IMR-90 (cell line): ENCODE measurements around the gene ATOH8. TPM values are rescaled to one million over a fixed set of nuclear protein-coding genes. Genes with fewer than 3 reads are reported as not detected.

Experiments
- ATAC-seq: fragments of 200-7000 bp; cut with Tn5 transposase; 2 replicates; pipeline ENCODE4 v1.9.1; 2020; ENCODE audit warnings: low read depth, mild to moderate bottlenecking, moderate library complexity
- BruUV-seq: library from RNA; stranded (reverse); fragments of 400-500 nt; replicated peaks from 2 replicates; lab custom pipeline; 2021; lab: Mats Ljungman, UMichigan
- CTCF ChIA-PET: fragments of 300-600 bp; formaldehyde crosslinking; extraction: SDS; loops from one replicate; lab custom pipeline; 2021; ENCODE audit warnings: antibody characterized with exemption; lab: Yijun Ruan, JAX
- POLR2A ChIA-PET: fragments of 300-600 bp; sonication (Branson Sonifier 250); formaldehyde crosslinking; loops from one replicate; lab custom pipeline; 2022; ENCODE audit warnings: antibody characterized with exemption; ENCODE audit not compliant: unreplicated experiment; lab: Charles Lee
- DNase-seq: peaks from one replicate; pipeline ENCODE4 v3.0.0; 2013
- H2AFZ ChIP-seq: replicated peaks from 2 replicates; pipeline ENCODE3; 2013; ENCODE audit warnings: low read length, mild to moderate bottlenecking; ENCODE audit not compliant: poor library complexity
- H2AK5ac ChIP-seq: 2 replicates; pipeline ENCODE4 v1.6.1; 2013; ENCODE audit warnings: low read depth, low read length, inconsistent platforms
- H2AK9ac ChIP-seq: replicated peaks from 2 replicates; pipeline ENCODE3; 2013; ENCODE audit warnings: mild to moderate bottlenecking, low read depth, low read length, moderate library complexity; ENCODE audit not compliant: poor library complexity
- H2BK120ac ChIP-seq: 2 replicates; pipeline ENCODE4 v1.6.1; 2013; ENCODE audit warnings: low read depth, low read length, inconsistent platforms
- H2BK15ac ChIP-seq: 3 replicates; pipeline ENCODE4 v1.6.1; 2013; ENCODE audit warnings: low read depth, low read length, inconsistent platforms
- H2BK20ac ChIP-seq: 2 replicates; pipeline ENCODE4 v1.6.1; 2013; ENCODE audit warnings: low read depth, mild to moderate bottlenecking, inconsistent platforms, low read length, moderate library complexity
- H2BK5ac ChIP-seq: 2 replicates; pipeline ENCODE4 v1.6.1; 2013; ENCODE audit warnings: mild to moderate bottlenecking, low read depth, low read length, inconsistent platforms; ENCODE audit not compliant: poor library complexity, severe bottlenecking
- H3K14ac ChIP-seq: replicated peaks from 2 replicates; pipeline ENCODE4 v1.6.1; 2013; ENCODE audit warnings: low read depth, low read length, inconsistent platforms
- H3K18ac ChIP-seq: 2 replicates; pipeline ENCODE4 v1.6.1; 2013; ENCODE audit warnings: low read depth, low read length, control low read depth
- H3K23ac ChIP-seq: 2 replicates; pipeline ENCODE4 v1.6.1; 2013; ENCODE audit warnings: low read depth, low read length, inconsistent platforms
- H3K27ac ChIP-seq: 2 replicates; pipeline ENCODE4 v1.5.1; 2013; ENCODE audit warnings: mild to moderate bottlenecking, control low read depth, low read length; ENCODE audit not compliant: insufficient read depth
- H3K27me3 ChIP-seq: 2 replicates; pipeline ENCODE4 v1.6.1; 2013; ENCODE audit warnings: low read length; ENCODE audit not compliant: control insufficient read depth, insufficient read depth
- H3K36me3 ChIP-seq: 2 replicates; pipeline ENCODE4 v1.6.1; 2013; ENCODE audit warnings: low read length, mixed read lengths; ENCODE audit not compliant: control insufficient read depth, insufficient read depth
- H3K4ac ChIP-seq: 2 replicates; pipeline ENCODE4 v1.6.1; 2013; ENCODE audit warnings: low read depth, low read length, inconsistent platforms
- H3K4me1 ChIP-seq: 2 replicates; pipeline ENCODE4 v1.6.1; 2013; ENCODE audit warnings: low read length, mixed read lengths; ENCODE audit not compliant: control insufficient read depth, insufficient read depth
- H3K4me2 ChIP-seq: 2 replicates; pipeline ENCODE4 v1.6.1; 2013; ENCODE audit warnings: low read depth, mild to moderate bottlenecking, control low read depth, low read length, moderate library complexity
- H3K4me3 ChIP-seq: 2 replicates; pipeline ENCODE4 v1.5.1; 2013; ENCODE audit warnings: low read depth, mild to moderate bottlenecking, control low read depth, low read length, moderate library complexity; ENCODE audit not compliant: insufficient read depth
- H3K56ac ChIP-seq: 2 replicates; pipeline ENCODE4 v1.6.1; 2013; ENCODE audit warnings: low read length, inconsistent platforms; ENCODE audit not compliant: insufficient read depth; ENCODE audit errors: extremely low read depth
- H3K79me1 ChIP-seq, 2 experiments: 2 replicates each; pipeline ENCODE4 v1.6.1; 2013; ENCODE audit warnings: low read length in 2 of 2, inconsistent platforms in 1 of 2, low read depth in 1 of 2
- H3K9ac ChIP-seq: 2 replicates; pipeline ENCODE4 v1.6.1; 2013; ENCODE audit warnings: low read depth, low read length, control low read depth
- H3K9me1 ChIP-seq: 2 replicates; pipeline ENCODE4 v1.6.1; 2013; ENCODE audit warnings: low read length, inconsistent platforms; ENCODE audit not compliant: insufficient read depth
- H3K9me3 ChIP-seq: 2 replicates; pipeline ENCODE4 v1.6.1; 2013; ENCODE audit warnings: low read length; ENCODE audit not compliant: control insufficient read depth, insufficient read depth
- H4K20me1 ChIP-seq: 2 replicates; pipeline ENCODE4 v1.6.1; 2013; ENCODE audit warnings: low read length, inconsistent platforms; ENCODE audit not compliant: insufficient read depth
- H4K5ac ChIP-seq: 2 replicates; pipeline ENCODE4 v1.6.1; 2013; ENCODE audit warnings: mild to moderate bottlenecking, low read depth, low read length, control low read depth
- H4K8ac ChIP-seq, 2 experiments: 2 replicates each; pipeline ENCODE4 v1.6.1; 2013; ENCODE audit warnings: low read depth in 2 of 2, low read length in 2 of 2, control low read depth in 1 of 2, inconsistent platforms in 1 of 2
- H4K91ac ChIP-seq: 2 replicates; pipeline ENCODE4 v1.6.1; 2013; ENCODE audit warnings: low read depth, low read length, inconsistent platforms; ENCODE audit not compliant: insufficient read depth
- CTCF ChIP-seq: conservative IDR thresholded peaks from 2 replicates; pipeline ENCODE4 v1.5.1; 2012; ENCODE audit warnings: mild to moderate bottlenecking, low read depth, low read length, improper control_type of control experiment
- FOS ChIP-seq: fragments of 150-350 bp; IDR thresholded peaks from 2 replicates; pipeline ENCODE4 v1.6.1; 2016; ENCODE audit warnings: low read depth, low read length
- MAZ ChIP-seq: IDR thresholded peaks from 2 replicates; pipeline ENCODE4 v1.6.1; 2012; ENCODE audit warnings: low read depth, mild to moderate bottlenecking, low read length, improper control_type of control experiment, moderate library complexity, borderline replicate concordance
- NFE2L2 ChIP-seq: fragments of 150-350 bp; IDR thresholded peaks from 2 replicates; pipeline ENCODE4 v1.6.1; 2016; ENCODE audit warnings: low read depth, mild to moderate bottlenecking, low read length
- POLR2A ChIP-seq: IDR thresholded peaks from 2 replicates; pipeline ENCODE4 v1.6.1; 2012; ENCODE audit warnings: mild to moderate bottlenecking, low read depth, low read length
- RCOR1 ChIP-seq: IDR thresholded peaks from 2 replicates; pipeline ENCODE4 v1.6.1; 2012; ENCODE audit warnings: mild to moderate bottlenecking, low read length, improper control_type of control experiment; ENCODE audit not compliant: insufficient replicate concordance
- SMC3 ChIP-seq: fragments of 150-350 bp; IDR thresholded peaks from 2 replicates; pipeline ENCODE4 v1.6.1; 2016; ENCODE audit warnings: low read depth, mild to moderate bottlenecking, antibody characterized with exemption, low read length, moderate library complexity
- USF2 ChIP-seq: fragments of 150-350 bp; IDR thresholded peaks from 2 replicates; pipeline ENCODE4 v1.6.1; 2017; ENCODE audit warnings: mild to moderate bottlenecking, antibody characterized with exemption, low read length, low read depth
- WGBS, 2 experiments: methylation state at CpG; one replicate each; pipeline versions ENCODE4 v1.1.5 to v1.1.7; 2013; ENCODE audit warnings: missing lambda C conversion rate in 2 of 2; ENCODE audit not compliant: insufficient read length in 1 of 2; ENCODE audit errors: extremely low coverage in 2 of 2; 5-methylcytosine and 5-hydroxymethylcytosine counted together
- dilution Hi-C: fragments of 300-500 bp; cut with HindIII; formaldehyde crosslinking; loops from one replicate; pipeline ENCODE4 v1.14.3; 2018; ENCODE audit warnings: low sequenced_read_pairs; ENCODE audit not compliant: unreplicated experiment
- in situ Hi-C: fragments of 300-500 bp; cut with MboI; formaldehyde crosslinking; loops from 3 replicates; pipeline ENCODE4 v1.14.3; 2019; ENCODE audit warnings: low sequenced_read_pairs, inconsistent platforms, mixed read lengths
- intact Hi-C: fragments of 100-400 bp; cut with micrococcal nuclease; formaldehyde crosslinking; loops from 2 replicates; pipeline ENCODE4 v1.10.0; 2022
- polyA plus RNA-seq, 3 experiments: library from polyadenylated mRNA; depleted of rRNA; stranded (reverse); fragments of >200 nt; gene quantifications; 2 replicates each; pipeline ENCODE4 v1.2.3, GENCODE V29; 2012; ENCODE audit warnings: low replicate concordance in 1 of 3
- total RNA-seq: library from RNA; depleted of rRNA; stranded (reverse); fragments of >200 nt; gene quantifications from 2 replicates; pipeline ENCODE4 v1.2.3, GENCODE V29; 2012
- TF ChIP-seq, protein P1 (sequence below): fragments of 150-350 bp; IDR thresholded peaks from 2 replicates; pipeline ENCODE4 v1.6.1; 2016; ENCODE audit warnings: low read depth, mild to moderate bottlenecking, low read length, moderate library complexity, borderline replicate concordance

Gene ATOH8
- total and polyA plus RNA-seq, 2 of the 4 experiments (the other 2 are of a cell fraction) = 7.9 to 9.0 TPM

DNA sequence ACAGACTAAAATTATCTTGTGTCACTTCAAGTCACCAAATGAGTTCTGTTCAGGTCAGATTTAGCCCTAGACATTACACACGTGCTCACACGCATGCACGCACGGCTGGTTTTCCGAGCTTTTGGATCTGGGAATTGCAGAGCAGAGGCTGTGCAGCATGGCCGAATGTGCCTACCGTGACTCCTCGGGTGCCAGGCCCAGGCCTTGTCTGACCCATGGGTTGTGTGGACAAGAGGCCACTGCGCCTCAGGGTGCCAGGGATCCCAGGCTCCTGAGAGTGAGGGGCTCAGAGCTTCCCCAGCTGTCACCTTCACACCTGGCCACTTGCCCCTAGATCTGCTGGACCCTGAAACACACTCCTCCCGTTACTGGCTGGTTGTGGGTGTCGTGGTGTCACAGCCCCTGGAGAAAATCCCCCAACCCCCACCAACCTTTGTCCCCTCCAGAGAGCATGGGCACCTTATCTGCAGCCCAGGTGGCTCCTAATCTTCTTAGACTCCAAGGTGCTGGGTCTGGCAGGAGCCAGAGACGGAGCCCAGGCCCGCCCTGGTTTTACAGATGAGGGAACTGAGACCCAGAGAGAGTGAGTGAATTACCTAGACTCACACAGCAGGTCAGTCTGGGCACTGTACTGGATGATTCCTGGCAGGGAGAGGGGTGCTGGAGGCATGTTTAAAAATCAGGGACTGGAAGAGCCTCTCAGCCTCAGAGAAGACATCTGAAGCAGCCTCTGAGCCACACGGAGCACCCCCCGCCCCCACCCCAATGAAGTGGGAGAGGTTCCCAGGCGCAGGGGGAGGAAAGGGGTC lies 56.8 kb downstream of the ATOH8 start:
- H3K4me1 ChIP-seq = peaks cover 16% of the 10 kb centered on the region
- BruUV-seq = no TSS peak
- no peak overlapping the region for H3K4me3 ChIP-seq
- no peaks in the 10 kb centered on the region for H3K36me3 ChIP-seq
- POLR2A ChIA-PET = no interaction called here
- dilution Hi-C loops = no loop called here
- H3K9me1 ChIP-seq = peaks cover 12% of the 10 kb centered on the region
- peak overlapping the region; percentile 66; the same call in 1 of the 2 replicates for H3K23ac ChIP-seq
- no peak overlapping the region for H3K9ac ChIP-seq
- peak overlapping the region; percentile 93 for H2AFZ ChIP-seq
- peak overlapping the region; percentile 90 for H4K5ac ChIP-seq
- 0 out of 2 replicates have a peak overlapping the region, but pooled peaks have one; percentile 28 for H3K4me2 ChIP-seq
- ATAC-seq (no peak; the same call in 1 of the 2 replicates), DNase-seq (no peak)
- H2AK9ac ChIP-seq = peak overlapping the region; percentile 71
- no peaks in the 10 kb centered on the region for H4K20me1 ChIP-seq
- peak overlapping the region; percentile 13; the same call in 1 of the 2 replicates for H3K18ac ChIP-seq
- H2BK20ac ChIP-seq = peak overlapping the region; percentile 87
- no peak overlapping the region for H2BK5ac ChIP-seq
- H2BK15ac ChIP-seq = peak overlapping the region; percentile 42; the same call in 2 of the 3 replicates
- 74% methylated on average over 8 of the region's 16 CpGs; no CpG with 5 or more reads in 1 of the 2 experiments for whole genome bisulfite sequencing, 2 experiments
- peak overlapping the region; percentile 17; the same call in 1 of the 2 replicates for H3K56ac ChIP-seq
- no peaks in the 10 kb centered on the region for H3K9me3 ChIP-seq
- peak overlapping the region; percentile 88 for H2BK120ac ChIP-seq
- H3K27ac ChIP-seq = no peak overlapping the region; the same call in 1 of the 2 replicates
- intact Hi-C loops = no loop called here
- TF ChIP-seq SMC3 = no peak
- TF ChIP-seq, protein P1, sequence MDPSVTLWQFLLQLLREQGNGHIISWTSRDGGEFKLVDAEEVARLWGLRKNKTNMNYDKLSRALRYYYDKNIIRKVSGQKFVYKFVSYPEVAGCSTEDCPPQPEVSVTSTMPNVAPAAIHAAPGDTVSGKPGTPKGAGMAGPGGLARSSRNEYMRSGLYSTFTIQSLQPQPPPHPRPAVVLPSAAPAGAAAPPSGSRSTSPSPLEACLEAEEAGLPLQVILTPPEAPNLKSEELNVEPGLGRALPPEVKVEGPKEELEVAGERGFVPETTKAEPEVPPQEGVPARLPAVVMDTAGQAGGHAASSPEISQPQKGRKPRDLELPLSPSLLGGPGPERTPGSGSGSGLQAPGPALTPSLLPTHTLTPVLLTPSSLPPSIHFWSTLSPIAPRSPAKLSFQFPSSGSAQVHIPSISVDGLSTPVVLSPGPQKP = no peak
- no peak for TF ChIP-seq NFE2L2
- TF ChIP-seq RCOR1 = no peak
- no peak for TF ChIP-seq FOS
- no peak for TF ChIP-seq CTCF
- TF ChIP-seq POLR2A = no peak
- no peak for TF ChIP-seq MAZ
- no peak for TF ChIP-seq USF2
- CTCF ChIA-PET = interaction anchor here (1.4 to 2.1 kb wide), 2 partner anchors 82 kb away, joined by 4 to 7 read pairs; no protein-coding TSS in a partner anchor
- peaks cover 0 to 5% of the 10 kb centered on the region in 2 experiments; a peak in 1 of 4 replicates for H3K79me1 ChIP-seq
- no peaks in the 10 kb centered on the region for H3K27me3 ChIP-seq
- H3K4ac ChIP-seq = peak overlapping the region; percentile 73
- H4K8ac ChIP-seq = peak overlapping the region; percentile 94
- in situ Hi-C loops = loop anchor here (5.0 kb wide), 2 partner anchors 73 to 173 kb away; no protein-coding TSS in a partner anchor
- peak overlapping the region; percentile 10 for H3K14ac ChIP-seq
- H4K91ac ChIP-seq = peak overlapping the region; percentile 72
- peak overlapping the region; percentile 64 for H2AK5ac ChIP-seq
